Ramos (cell line): Measurements from ENCODE around the gene SERPINA12.

Experiments used
- in situ Hi-C: fragments of 300-500 bp; cut with MboI; formaldehyde crosslinking; loops from one replicate; pipeline ENCODE4 v1.14.3; 2022; ENCODE audit warnings: low sequenced_read_pairs; ENCODE audit not compliant: unreplicated experiment

The SERPINA12 gene, protein sequence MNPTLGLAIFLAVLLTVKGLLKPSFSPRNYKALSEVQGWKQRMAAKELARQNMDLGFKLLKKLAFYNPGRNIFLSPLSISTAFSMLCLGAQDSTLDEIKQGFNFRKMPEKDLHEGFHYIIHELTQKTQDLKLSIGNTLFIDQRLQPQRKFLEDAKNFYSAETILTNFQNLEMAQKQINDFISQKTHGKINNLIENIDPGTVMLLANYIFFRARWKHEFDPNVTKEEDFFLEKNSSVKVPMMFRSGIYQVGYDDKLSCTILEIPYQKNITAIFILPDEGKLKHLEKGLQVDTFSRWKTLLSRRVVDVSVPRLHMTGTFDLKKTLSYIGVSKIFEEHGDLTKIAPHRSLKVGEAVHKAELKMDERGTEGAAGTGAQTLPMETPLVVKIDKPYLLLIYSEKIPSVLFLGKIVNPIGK

GRCh38 chr14:94509356-94509755, at the start of gene SERPINA12:
SERPINA12 (minus strand) TSS chr14:94509469; CDS start chr14:94498397, 11,072 bp downstream.
- in situ Hi-C loops = no loop called here

DNA sequence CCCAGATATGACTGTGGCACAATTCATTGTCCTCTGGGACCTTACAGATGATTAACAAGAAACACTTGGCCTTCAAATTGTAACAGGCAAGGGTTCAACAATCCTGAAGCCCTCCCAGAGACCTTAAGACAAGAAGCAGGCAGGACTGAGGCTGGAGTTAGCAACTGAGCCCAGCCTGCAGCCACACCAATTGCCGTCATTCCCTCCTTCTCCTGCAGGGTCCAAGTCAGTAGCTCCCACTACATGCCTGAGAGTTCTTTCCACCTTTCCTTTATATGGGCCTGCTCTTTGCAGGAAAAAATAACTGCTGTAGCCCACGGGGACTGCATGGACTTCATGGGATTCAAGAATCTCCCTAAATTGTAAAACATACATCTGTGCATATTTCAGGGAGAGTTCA, 49.6 kb upstream of the SERPINA12 start:
- in situ Hi-C loops = no loop called here

GRCh38 chr14:94557327-94557726, 48.1 kb upstream of the SERPINA12 start:
- in situ Hi-C loops = no loop called here

- in situ Hi-C loops = no loop called here
These were observed 46.7 kb upstream of the SERPINA12 start for GRCh38 chr14:94555991-94556390.

DNA sequence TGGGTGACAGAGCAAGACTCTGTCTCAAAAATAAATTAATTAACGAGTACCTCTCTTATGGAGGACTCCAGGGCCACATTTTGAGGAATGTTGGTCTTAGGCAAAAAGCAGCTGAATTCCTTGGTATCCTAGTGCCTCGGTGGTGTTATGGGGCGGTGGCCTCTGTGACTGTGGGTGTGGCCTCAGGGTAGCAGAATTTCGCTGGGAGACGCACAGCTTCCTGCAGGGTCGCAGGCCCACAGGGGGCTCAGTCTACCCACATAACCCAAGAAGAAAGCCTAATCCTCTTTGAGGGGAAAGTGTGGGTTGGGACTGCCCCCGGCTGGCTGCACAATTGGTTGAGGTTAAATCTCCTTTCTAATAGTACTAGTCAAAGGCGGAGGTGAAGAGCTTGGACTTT, 40.8 kb upstream of the SERPINA12 start:
- in situ Hi-C loops = no loop called here

GRCh38 chr14:94548999-94549985, 40.0 kb upstream of the SERPINA12 start:
- in situ Hi-C loops = no loop called here

- in situ Hi-C loops = no loop called here
These were observed 39.1 kb upstream of the SERPINA12 start for GRCh38 chr14:94548131-94548998.

- in situ Hi-C loops = no loop called here
These were observed 38.5 kb upstream of the SERPINA12 start for GRCh38 chr14:94547726-94548125.

GRCh38 chr14:94547151-94547680, 37.9 kb upstream of the SERPINA12 start:
- in situ Hi-C loops = no loop called here

DNA sequence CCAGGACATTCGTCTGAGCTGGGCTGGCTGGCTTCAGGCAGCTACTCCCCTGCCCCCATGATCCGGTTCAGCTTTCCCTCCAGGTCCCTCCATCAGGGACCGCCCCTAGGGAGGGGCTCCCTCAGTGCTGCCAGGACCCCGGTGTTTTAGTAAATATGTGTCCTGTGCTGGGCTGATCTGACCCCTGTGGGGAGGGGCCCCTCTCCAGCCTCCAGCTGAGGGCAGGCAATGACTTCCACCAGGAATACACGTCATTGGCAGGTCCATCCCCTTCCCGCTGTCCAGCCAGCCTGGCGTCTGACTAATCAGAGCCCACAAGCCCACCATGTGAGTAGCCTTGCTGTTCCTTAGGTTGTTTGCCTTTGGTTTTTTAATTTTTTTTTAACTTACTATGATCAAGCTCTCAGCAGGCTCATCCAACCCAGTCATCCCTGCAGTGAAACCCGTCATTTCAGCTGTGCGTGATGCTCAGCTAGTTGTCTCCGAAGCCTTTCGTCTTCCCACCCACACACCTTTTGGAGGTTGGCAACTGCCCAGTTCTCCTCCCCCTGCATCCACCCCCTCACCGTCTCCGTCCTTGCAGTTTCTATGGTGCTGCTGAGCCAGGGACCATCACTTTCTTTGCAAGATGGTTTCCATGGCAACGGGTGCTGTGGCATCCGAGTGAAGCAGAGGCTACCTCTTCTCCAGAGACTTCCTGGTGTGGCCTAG, 36.0 kb upstream of the SERPINA12 start:
- in situ Hi-C loops = no loop called here

GRCh38 chr14:94544726-94545125, 35.5 kb upstream of the SERPINA12 start:
- in situ Hi-C loops = no loop called here

DNA sequence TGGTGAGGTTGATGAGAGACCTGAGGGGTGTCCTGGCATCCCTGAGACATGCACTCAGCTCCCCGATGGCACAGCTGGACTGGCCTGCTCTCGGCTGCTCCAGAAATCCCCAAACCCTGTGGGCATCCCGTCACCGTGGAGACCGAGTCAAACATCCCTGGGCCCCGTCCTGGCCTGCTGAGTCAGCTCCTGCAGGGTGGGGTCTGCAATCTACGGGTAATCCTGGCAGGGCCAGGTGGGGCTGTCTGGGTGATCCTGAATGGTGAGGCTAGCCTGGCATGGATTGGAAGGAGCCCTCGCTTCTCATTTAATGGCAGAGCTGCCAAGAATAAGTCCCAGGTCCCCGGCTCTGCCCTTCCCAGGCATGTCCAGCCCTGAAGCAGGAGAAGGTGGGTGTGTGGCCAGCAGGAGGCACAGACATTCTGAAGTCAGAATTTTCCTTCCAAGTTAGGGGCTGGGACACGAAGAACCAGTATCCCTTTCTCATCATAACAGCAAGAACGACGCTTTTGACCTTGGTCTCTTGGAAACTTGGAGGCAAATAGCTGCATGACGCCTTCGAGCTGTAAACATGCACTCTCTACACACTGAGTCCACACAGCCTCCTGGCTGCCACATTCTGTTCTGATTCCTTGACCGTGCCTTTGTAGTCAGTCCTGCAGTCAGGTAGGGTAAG, 34.3 kb upstream of the SERPINA12 start:
- in situ Hi-C loops = no loop called here

- in situ Hi-C loops = no loop called here
These were observed 33.7 kb upstream of the SERPINA12 start for GRCh38 chr14:94542811-94543440.

GRCh38 chr14:94542111-94542810, 33.0 kb upstream of the SERPINA12 start:
- in situ Hi-C loops = no loop called here

- in situ Hi-C loops = no loop called here
These were observed 32.1 kb upstream of the SERPINA12 start for GRCh38 chr14:94541234-94541975.

DNA sequence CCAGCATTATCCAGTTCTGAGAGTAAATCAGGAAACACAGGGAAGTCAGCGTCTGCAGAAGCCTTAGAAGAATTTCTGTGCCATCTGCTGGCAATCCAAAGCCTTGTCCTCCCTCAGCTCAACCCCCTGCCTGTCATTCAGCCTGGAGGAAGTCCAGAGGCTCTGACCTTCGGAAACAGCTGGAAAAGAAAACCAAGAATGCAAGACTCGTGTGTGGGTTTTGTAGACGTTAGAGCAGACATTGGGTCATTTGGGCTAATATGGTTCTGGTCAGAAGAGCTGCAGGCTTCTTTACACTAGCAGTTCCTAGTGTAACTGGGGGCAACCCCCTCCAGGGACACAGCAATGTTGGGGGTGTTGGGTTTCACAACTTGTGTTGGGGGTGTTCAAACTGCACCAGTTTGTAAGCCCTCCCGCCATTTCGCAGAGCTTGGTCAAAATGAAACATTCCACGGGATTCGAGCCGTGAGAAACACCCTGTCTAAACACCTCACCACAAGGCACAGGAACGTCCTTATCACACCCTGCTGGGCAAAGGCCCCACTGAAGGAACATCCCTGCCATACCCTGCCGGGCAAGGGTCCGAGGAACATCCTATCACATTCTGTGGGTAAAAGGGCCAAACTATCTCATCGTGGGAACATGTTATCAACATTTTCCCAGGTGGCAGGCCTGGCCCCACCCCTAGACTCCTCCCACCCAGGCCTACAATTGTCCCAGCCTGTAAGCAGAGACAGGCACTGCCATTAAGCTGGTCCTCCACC, 30.9 kb upstream of the SERPINA12 start:
- in situ Hi-C loops = no loop called here
